Adipocyte (in vitro differentiated cells): ENCODE data around the gene DBP.

Experiments
- DNase-seq: peaks from one replicate; pipeline ENCODE4 v3.0.0-alpha.2; 2015; ENCODE audit warnings: low read depth
- H3K27me3 ChIP-seq: replicated peaks from 2 replicates; pipeline ENCODE4 v1.7.0; 2013; ENCODE audit warnings: mild to moderate bottlenecking, low read length, moderate library complexity; ENCODE audit not compliant: control insufficient read depth, insufficient read depth
- H3K36me3 ChIP-seq: 2 replicates; pipeline ENCODE4 v1.7.0; 2013; ENCODE audit warnings: low read length, mild to moderate bottlenecking, moderate library complexity; ENCODE audit not compliant: control insufficient read depth, insufficient read depth, severe bottlenecking
- H3K4me1 ChIP-seq: 2 replicates; pipeline ENCODE4 v1.7.0; 2013; ENCODE audit warnings: mild to moderate bottlenecking, low read length, moderate library complexity; ENCODE audit not compliant: control insufficient read depth, insufficient read depth
- H3K4me3 ChIP-seq: 2 replicates; pipeline ENCODE4 v1.7.0; 2013; ENCODE audit warnings: mild to moderate bottlenecking, low read length, moderate library complexity
- H3K9ac ChIP-seq: 2 replicates; pipeline ENCODE4 v1.7.0; 2013; ENCODE audit warnings: mild to moderate bottlenecking, low read length, moderate library complexity
- H3K9me3 ChIP-seq: 2 replicates; pipeline ENCODE4 v1.7.0; 2013; ENCODE audit warnings: mild to moderate bottlenecking, low read length, moderate library complexity; ENCODE audit not compliant: control insufficient read depth

The DBP gene

DNA sequence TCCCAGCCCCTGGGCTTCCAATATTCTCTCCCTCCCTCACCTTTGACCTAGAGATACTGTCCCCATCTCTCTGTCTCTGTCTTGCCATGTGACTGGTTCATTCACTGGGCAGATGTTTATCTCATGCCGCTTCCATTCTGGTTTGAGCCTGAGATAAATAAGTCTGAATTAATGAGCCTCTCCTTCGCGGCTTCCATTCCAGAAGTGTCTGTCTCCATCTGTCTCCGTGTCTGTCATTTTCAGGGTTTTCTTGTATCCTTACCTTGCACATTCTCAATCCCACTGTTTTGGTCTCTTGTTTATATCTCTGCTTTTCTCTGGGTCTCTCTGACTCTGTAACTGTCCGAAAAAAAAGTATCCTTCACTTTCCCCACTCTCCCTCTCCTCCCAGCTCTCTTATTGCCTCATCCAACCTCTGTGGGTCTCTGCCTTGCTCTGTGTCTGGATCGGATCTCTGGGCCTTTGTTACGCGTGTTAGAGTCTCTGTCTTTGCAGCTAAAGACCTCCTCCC lies 13.6 kb downstream of the DBP start:
- Histone ChIP-seq H3K27me3 (no peaks in the 10 kb centered on the region), H3K4me3 (peak overlapping the region; percentile 73), H3K4me1 (peaks cover 32% of the 10 kb centered on the region), H3K36me3 (peaks cover 4% of the 10 kb centered on the region), H3K9me3 (no peaks in the 10 kb centered on the region), H3K9ac (peak overlapping the region; percentile 87)
- DNase-seq, result peak; percentile 26

DNA sequence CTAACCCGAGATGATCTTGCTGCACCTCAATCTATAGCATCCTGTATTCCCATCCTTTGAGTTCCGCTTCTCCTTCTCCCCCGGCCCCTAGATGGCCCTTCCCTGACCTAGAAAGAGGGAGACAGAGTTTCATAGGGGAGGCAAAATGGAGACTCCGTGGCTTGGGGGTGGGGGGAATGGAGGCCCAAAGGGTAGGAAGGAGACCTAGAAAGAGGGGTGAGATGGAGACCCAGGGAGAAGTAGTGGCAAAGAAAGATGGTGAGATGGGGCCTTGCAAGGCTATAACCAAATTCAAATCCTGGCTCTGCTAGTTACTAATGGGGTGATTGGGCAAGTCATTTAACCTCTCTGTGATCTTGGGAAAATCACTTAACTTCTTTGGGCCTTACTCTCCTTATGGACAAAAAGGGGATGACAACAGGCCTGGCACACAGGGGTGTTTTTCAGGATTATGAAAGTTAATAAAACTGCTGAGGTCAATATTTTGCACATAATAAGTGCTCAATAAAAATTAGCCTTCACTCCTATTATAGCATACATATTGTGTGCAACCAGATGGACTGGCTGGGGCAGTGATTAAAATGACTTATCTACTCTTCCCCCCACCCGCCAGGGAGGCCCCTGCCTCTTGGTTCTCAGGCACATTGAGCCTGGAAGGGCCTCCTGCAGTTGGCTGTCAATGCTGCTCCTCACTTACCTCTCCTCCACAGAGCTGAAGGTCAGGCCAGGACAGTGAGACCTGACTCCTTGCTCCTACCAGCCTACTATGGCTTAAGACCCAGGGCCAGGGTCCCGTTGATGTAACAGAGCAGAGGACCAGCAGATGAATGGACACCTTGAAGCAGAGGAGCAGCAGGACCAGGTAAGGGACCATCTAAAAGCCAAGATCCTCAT lies 17.2 kb downstream of the DBP start:
- Histone ChIP-seq H3K4me3 (peak overlapping the region; percentile 99), H3K9me3 (no peaks in the 10 kb centered on the region), H3K36me3 (peaks cover 27% of the 10 kb centered on the region), H3K4me1 (peaks cover 51% of the 10 kb centered on the region), H3K27me3 (no peaks in the 10 kb centered on the region), H3K9ac (peak overlapping the region; percentile 99)
- peak; percentile 66 for DNase-seq

DNA sequence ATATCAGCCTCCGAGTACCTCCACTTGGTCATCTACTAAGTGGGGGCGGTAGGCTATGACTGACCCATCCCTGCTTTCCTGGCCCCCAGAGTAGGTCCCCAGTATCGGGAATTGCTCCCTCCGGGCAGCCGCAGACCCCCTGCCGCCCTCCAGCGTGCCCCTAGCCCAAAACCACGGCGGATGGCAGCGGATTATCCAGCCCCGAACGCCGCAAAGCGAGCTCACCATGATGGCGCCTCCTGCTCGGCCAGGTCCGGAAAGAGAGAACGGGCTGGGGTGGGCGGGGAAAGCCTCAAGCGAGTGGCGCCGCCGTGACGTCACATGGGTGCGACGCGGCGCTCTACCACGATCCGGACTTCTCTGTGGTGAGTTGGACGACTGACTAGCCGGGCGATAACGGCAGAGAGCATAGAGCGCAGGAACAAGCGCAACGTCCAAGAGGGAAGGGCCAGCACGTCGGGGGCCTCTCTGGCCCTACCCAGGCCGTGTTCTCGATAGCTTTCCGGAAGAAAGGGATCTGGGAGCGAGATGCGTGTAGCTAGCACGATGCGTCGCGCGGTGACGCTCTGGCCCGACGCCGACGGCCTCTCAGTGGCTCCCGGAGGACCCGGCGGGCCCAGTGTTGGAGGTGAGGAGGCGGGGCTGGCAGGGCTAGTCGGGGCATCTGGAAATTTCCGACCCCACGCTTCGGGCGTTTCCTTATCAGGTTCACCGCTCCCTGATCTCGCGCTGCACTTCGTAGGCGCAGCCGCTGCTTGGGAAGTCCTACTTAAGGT lies 18.1 kb downstream of the DBP start, which contains the start of the genes RPL18 and SPHK2:
TSS of gene RPL18 (minus strand) at position 263 of the 776 bp plus-strand sequence. CDS start at position 228, 35 bp downstream.
TSS of gene SPHK2 (plus strand) at position 591 of the 776 bp plus-strand sequence. CDS start 1,009 bp downstream, outside the sequence.
- H3K9me3 ChIP-seq, result no peaks in the 10 kb centered on the region
- H3K9ac ChIP-seq, result peak within 1 kb of the TSS; percentile 100
- H3K4me3 ChIP-seq, result peak within 1 kb of the TSS; percentile 99

DNA sequence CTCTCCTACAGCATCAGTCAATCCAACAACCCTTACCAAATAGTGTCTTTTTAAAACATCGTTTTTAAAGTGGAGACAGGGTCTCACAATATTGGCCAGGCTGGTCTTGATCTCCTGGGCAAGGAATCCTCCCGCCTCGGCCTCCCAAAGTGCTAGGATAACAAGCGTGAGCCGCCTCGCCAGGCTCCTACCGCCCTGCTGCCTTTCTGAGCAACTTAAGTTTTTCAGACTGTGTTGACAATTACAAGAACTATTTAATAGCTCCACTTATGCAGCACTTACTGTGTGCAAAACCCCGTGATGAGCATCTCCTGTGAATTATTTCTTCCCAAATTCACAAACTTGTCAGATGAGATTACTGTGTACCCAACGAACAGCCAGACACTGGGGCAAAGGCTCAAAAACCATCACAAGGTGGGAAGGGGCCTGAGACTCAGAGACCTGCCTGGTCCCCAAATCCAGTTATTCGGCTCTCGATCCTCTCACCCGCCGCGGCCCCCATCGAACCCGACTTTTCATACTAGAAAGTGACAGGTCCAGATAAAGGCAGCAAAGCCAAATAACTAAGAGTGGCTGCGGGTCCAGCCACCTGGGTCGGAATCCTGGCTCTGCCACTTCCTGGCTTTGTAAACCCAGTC lies 18.8 kb downstream of the DBP start:
- H3K4me1 ChIP-seq, result peaks cover 39% of the 10 kb centered on the region
- peak overlapping the region; percentile 99 for H3K4me3 ChIP-seq
- no peaks in the 10 kb centered on the region for H3K9me3 ChIP-seq
- no peaks in the 10 kb centered on the region for H3K27me3 ChIP-seq
- H3K9ac ChIP-seq, result peak overlapping the region; percentile 100
- peak; percentile 46 for DNase-seq
- H3K36me3 ChIP-seq, result peaks cover 30% of the 10 kb centered on the region

More for the DNA sequence above, 18.1 kb downstream of the DBP start, which contains the start of the genes RPL18 and SPHK2:
- Histone ChIP-seq H3K36me3 (peaks cover 30% of the 10 kb centered on the region), H3K4me1 (peaks cover 45% of the 10 kb centered on the region), H3K27me3 (no peaks in the 10 kb centered on the region)
- DNase-seq, result peak; percentile 99

DNA sequence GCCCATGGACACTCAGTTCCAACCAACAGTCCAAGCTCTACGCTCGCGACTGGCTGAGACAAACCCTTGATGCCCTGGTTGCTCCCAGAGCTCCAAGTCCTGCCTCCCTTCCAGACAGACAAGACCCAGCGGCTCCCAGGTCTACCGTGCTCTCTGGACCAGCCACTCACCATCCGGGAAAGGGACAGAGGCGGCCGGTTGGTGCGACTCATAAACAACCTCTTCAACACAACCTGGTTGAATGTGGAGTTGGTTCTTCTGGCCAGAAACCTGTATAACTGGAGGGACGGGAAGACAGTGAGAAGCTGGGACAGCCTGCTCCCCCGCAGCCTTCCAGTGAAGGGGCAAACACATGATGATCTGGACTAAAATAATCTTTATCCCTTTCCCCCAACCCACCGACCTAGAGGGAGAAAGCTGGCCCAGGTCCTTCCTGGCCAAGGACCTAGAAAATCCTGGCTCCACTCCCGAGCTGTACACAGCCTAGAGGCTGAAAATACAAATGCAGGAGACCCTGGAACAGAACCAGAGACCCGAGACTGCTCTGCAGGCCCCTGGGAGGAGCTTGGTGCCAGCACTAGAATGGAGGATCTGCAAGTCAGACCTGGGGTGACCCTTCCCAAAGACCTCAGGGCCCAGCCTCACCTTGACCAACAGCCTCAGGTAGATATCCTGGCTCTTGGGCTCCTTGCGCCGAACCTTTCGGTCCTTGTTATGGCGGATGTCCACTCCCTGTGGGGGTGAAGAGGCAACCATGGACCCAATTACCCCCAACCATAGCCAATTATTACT lies 19.8 kb downstream of the DBP start:
- H3K36me3 ChIP-seq, result peaks cover 30% of the 10 kb centered on the region
- DNase-seq, result no peak
- H3K4me3 ChIP-seq, result peak overlapping the region; percentile 99
- H3K4me1 ChIP-seq, result peaks cover 29% of the 10 kb centered on the region
- H3K9me3 ChIP-seq, result no peaks in the 10 kb centered on the region
- H3K9ac ChIP-seq, result peak overlapping the region; percentile 100
- H3K27me3 ChIP-seq, result no peaks in the 10 kb centered on the region

DNA sequence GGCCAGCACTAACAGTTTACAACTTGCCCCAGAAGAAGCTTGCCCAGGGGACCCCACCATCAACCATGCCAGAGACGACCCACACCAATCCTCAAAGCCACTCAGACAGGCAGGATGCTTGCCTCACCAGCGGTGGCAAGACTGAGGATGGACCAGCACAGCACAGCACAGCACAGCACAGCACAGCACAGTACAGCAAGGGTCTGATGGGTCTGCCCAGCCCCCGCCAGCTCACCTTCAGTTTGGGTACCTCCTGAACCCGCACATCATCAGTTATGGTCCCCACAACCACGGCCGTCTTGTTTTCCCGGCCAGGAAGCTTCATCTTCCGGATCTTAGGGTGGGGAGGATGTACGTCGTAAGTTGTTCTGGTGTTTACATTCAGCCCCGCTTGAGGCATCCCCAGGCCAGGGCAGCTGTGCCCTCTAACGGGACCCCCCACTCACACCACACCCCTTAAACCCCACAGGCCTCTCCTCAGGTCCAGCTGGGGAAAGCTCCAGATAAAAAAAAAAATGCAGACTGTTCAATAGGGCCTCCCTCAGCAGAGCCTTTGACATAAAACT lies 20.6 kb downstream of the DBP start:
- H3K36me3 ChIP-seq, result peaks cover 30% of the 10 kb centered on the region
- peak overlapping the region; percentile 100 for H3K9ac ChIP-seq
- no peaks in the 10 kb centered on the region for H3K27me3 ChIP-seq
- H3K9me3 ChIP-seq, result no peaks in the 10 kb centered on the region
- peak overlapping the region; percentile 99 for H3K4me3 ChIP-seq
- peaks cover 26% of the 10 kb centered on the region for H3K4me1 ChIP-seq
- DNase-seq, result no peak

DNA sequence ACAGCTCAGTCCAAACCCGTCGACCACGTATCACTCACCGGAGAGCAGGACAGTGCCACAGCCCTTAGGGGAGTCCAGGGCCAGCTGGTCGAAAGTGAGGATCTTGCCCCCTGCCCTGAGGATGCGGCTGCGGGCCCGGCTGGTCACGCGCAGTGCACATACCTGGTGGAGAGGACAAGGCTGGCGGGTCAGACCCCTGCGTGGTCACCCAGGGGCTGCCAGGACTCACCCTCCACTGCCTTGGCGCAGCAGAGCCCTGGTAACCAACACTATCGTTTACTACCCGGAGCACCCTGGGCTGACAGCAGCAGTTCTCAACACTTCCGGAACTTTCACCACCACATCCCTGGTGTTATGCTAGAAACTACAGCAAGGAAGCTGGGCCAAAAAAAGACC lies 21.1 kb downstream of the DBP start:
- Histone ChIP-seq H3K4me3 (no peak overlapping the region), H3K4me1 (peaks cover 26% of the 10 kb centered on the region), H3K9me3 (no peaks in the 10 kb centered on the region), H3K9ac (peak overlapping the region; percentile 100), H3K36me3 (peaks cover 30% of the 10 kb centered on the region), H3K27me3 (no peaks in the 10 kb centered on the region)
- DNase-seq, result no peak

DNA sequence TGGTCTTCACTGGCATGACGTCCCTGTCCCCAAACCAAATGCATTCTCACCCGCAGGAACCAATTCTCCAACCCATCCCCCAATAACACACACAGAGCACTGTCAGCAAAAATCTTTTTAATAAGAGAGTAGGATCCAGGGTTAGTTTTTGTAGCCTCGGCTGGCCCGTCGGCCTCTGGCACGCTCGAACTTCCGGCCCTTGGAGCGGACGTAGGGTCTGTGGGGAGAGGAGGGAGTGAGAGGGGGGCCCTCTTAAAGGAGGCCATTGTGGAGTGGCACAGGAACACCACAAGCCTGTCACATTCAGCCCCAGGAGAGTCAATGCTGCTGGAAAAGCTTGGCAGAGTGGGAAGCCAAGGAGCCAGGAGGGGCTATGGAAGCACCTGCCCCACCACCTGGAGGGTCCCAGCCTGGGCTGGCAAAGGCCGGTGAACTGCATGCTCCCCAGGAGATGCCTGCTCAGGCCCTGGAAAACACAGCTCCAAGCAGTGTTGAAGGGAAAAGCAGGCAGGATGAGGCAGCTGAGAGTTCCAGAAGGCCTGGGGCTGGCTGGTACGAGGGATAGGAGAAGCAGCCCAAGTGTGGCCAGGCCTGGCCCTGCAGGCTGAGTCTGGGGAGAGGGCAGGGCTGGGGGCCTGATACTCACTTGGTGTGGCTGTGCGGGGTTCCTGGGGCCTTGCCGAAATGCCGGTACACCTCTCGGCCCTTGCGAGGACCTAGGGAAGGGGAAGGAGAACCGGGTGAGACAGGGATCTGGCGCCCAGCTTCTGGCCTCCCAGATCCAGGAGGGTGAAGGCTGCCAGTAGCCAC lies 21.7 kb downstream of the DBP start:
- H3K9ac ChIP-seq, result peak overlapping the region; percentile 100
- no peak for DNase-seq
- no peaks in the 10 kb centered on the region for H3K27me3 ChIP-seq
- H3K4me1 ChIP-seq, result peaks cover 26% of the 10 kb centered on the region
- H3K4me3 ChIP-seq, result no peak overlapping the region
- H3K9me3 ChIP-seq, result no peaks in the 10 kb centered on the region
- peaks cover 30% of the 10 kb centered on the region for H3K36me3 ChIP-seq

DNA sequence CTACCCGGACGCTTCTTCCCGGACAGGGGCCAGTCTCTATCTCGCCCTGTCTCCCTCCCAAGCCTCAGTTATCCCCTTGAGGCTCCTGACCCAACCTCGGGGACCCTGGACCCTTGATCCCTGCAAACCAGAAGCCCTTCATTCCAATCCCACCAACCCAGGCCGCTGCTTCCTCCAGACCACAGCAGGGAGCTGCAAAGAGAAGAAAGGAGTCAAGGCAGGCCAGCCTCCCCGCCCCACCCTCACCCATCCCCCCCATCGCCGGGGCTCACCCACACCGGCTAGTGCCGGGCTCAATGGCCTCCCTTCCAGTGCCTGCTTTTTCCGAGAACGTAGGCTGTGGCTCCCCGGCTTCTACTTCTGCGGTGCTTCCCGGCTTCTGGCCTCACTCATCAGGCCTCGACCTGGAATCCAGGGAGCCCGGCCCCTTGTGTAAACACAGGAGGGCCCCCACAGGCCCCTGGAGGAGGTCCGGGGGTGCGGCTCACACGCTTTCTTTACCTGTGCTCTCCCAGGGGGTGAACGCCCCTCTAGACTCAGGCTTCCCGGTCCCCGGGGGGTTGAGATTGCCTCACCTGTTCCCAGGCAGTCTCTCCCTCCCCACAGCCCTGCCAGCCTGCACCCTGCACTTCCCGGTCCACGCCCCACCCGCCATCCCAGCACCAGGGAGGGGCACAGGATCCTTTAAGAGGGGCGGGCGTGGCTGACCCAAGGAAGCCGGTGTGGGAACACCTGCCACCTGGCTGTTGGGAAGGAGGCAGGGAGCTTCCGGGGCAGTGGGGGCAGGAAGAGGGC lies 22.5 kb downstream of the DBP start, which contains the start of gene FAM83E:
TSS of gene FAM83E (minus strand) at position 641 of the 795 bp plus-strand sequence. CDS start 1,704 bp downstream, outside the sequence.
- no peak for DNase-seq
- peaks cover 30% of the 10 kb centered on the region for H3K36me3 ChIP-seq
- H3K4me1 ChIP-seq, result peaks cover 20% of the 10 kb centered on the region
- peak within 1 kb of the TSS; percentile 100 for H3K9ac ChIP-seq
- no peak within 1 kb of the TSS for H3K4me3 ChIP-seq
- no peaks in the 10 kb centered on the region for H3K9me3 ChIP-seq
- no peaks in the 10 kb centered on the region for H3K27me3 ChIP-seq
